H1 (cell line): ENCODE measurements around the gene RNF141. TPM values are rescaled to one million over a fixed set of nuclear protein-coding genes. Genes with fewer than 3 reads are reported as not detected.

ENCODE experiments used
- CTCF ChIA-PET: fragments of 300-600 bp; sonication (Branson Sonifier 250); formaldehyde crosslinking; loops from one replicate; lab custom pipeline; 2021; ENCODE audit not compliant: partially characterized antibody; lab: Charles Lee
- POLR2A ChIA-PET: fragments of 300-600 bp; sonication (Branson Sonifier 250); formaldehyde crosslinking; loops from one replicate; lab custom pipeline; 2021; ENCODE audit warnings: inconsistent platforms; ENCODE audit not compliant: partially characterized antibody; lab: Charles Lee
- DNase-seq, 2 experiments: peaks; one replicate each; pipeline versions ENCODE4 v3.0.0 to v3.0.0-alpha.2; 2010 to 2022; ENCODE audit warnings: low spot score in 2 of 2, low read depth in 1 of 2, mixed read lengths in 1 of 2
- FAIRE-seq: peaks from 2 replicates; lab custom pipeline; 2011; peaks lifted over from hg19 to GRCh38; lab: Jason Lieb, UNC
- H2AFZ ChIP-seq: 2 replicates; pipeline ENCODE4 v1.8.1; 2012; ENCODE audit warnings: low read length, inconsistent platforms
- H2AK5ac ChIP-seq: 2 replicates; pipeline ENCODE4 v1.6.1; 2013; ENCODE audit warnings: low read depth, low read length
- H2BK120ac ChIP-seq: replicated peaks from 2 replicates; pipeline ENCODE3; 2013; ENCODE audit warnings: low read depth, low read length, inconsistent platforms
- H2BK12ac ChIP-seq: 2 replicates; pipeline ENCODE4 v1.6.1; 2013; ENCODE audit warnings: low read depth, low read length
- H2BK15ac ChIP-seq: 2 replicates; pipeline ENCODE4 v1.6.1; 2013; ENCODE audit warnings: low read length
- H2BK20ac ChIP-seq: 2 replicates; pipeline ENCODE4 v1.6.1; 2013; ENCODE audit warnings: low read length
- H2BK5ac ChIP-seq: 2 replicates; pipeline ENCODE4 v1.6.1; 2013; ENCODE audit warnings: low read depth, low read length
- H3K14ac ChIP-seq: 2 replicates; pipeline ENCODE4 v1.6.1; 2013; ENCODE audit warnings: inconsistent platforms; ENCODE audit not compliant: insufficient read length
- H3K18ac ChIP-seq: 2 replicates; pipeline ENCODE4 v1.6.1; 2013; ENCODE audit warnings: low read length; ENCODE audit errors: extremely low read depth
- H3K23ac ChIP-seq: 2 replicates; pipeline ENCODE4 v1.6.1; 2013; ENCODE audit warnings: inconsistent platforms; ENCODE audit not compliant: insufficient read length
- H3K23me2 ChIP-seq: 2 replicates; pipeline ENCODE4 v1.6.1; 2013; ENCODE audit warnings: low read depth, low read length
- H3K27ac ChIP-seq: 2 replicates; pipeline ENCODE4 v1.6.1; 2011; ENCODE audit warnings: low read depth, low read length, inconsistent platforms
- H3K27me3 ChIP-seq, 4 experiments: replicated peaks in 1 of 4; 1 replicate in 1 of 4; 2 replicates in 3 of 4; pipeline versions ENCODE4 v1.6.1 to v1.8.1; 2011 to 2013; ENCODE audit warnings: low read length in 3 of 4, mild to moderate bottlenecking in 3 of 4, inconsistent platforms in 2 of 4, mixed read lengths in 2 of 4, moderate library complexity in 1 of 4; ENCODE audit not compliant: control insufficient read depth in 3 of 4, insufficient read depth in 3 of 4; ENCODE audit errors: extremely low read depth in 1 of 4
- H3K36me3 ChIP-seq, 4 experiments: 2 replicates each; pipeline versions ENCODE4 v1.6.1 to v1.8.1; 2011 to 2013; ENCODE audit warnings: mild to moderate bottlenecking in 4 of 4, low read length in 3 of 4, moderate library complexity in 2 of 4, control low read depth in 1 of 4, inconsistent platforms in 1 of 4; ENCODE audit not compliant: insufficient read depth in 4 of 4, control insufficient read depth in 2 of 4
- H3K4ac ChIP-seq: replicated peaks from 2 replicates; pipeline ENCODE3; 2013; ENCODE audit warnings: low read length, low read depth, mixed read lengths, inconsistent platforms; ENCODE audit not compliant: insufficient read length
- H3K4me1 ChIP-seq, 4 experiments: replicated peaks in 1 of 4; 1 replicate in 1 of 4; 2 replicates in 3 of 4; pipeline versions ENCODE4 v1.6.1 to v1.8.1; 2011 to 2013; ENCODE audit warnings: low read length in 3 of 4, inconsistent platforms in 2 of 4, mixed read lengths in 1 of 4; ENCODE audit not compliant: insufficient read depth in 4 of 4, control insufficient read depth in 3 of 4
- H3K4me2 ChIP-seq, 2 experiments: 2 replicates each; pipeline versions ENCODE4 v1.6.1 to v1.8.1; 2011 to 2013; ENCODE audit warnings: low read depth in 2 of 2, low read length in 2 of 2, control low read depth in 1 of 2, inconsistent platforms in 1 of 2, mild to moderate bottlenecking in 1 of 2; ENCODE audit not compliant: insufficient read depth in 1 of 2
- H3K4me3 ChIP-seq, 4 experiments: fragments of 200-600, 300-600 bp in 1 of 4; sonication (generic), shearing (Covaris generic), sonication (Bioruptor Twin) in 1 of 4; 2 replicates each; pipeline versions ENCODE4 v1.5.1 to v1.8.1; 2011 to 2016; ENCODE audit warnings: low read length in 4 of 4, low read depth in 3 of 4, control low read depth in 2 of 4, inconsistent platforms in 2 of 4, mild to moderate bottlenecking in 2 of 4, mixed read lengths in 1 of 4, moderate library complexity in 1 of 4; ENCODE audit not compliant: insufficient read depth in 2 of 4; ENCODE audit errors: extremely low read depth in 1 of 4
- H3K56ac ChIP-seq: replicated peaks from 2 replicates; pipeline ENCODE3; 2013; ENCODE audit warnings: low read depth, mild to moderate bottlenecking, mixed read lengths, low read length, inconsistent platforms; ENCODE audit not compliant: insufficient read length
- H3K79me1 ChIP-seq: 2 replicates; pipeline ENCODE4 v1.6.1; 2013; ENCODE audit warnings: low read depth, low read length, control low read depth
- H3K79me2 ChIP-seq, 2 experiments: 2 replicates each; pipeline versions ENCODE4 v1.6.1 to v1.8.1; 2012 to 2013; ENCODE audit warnings: low read length in 2 of 2, mild to moderate bottlenecking in 2 of 2, inconsistent platforms in 1 of 2; ENCODE audit not compliant: insufficient read depth in 2 of 2, control insufficient read depth in 1 of 2
- H3K9ac ChIP-seq, 4 experiments: replicated peaks in 1 of 4; 1 replicate in 1 of 4; 2 replicates in 3 of 4; pipeline versions ENCODE4 v1.6.1 to v1.8.1; 2011 to 2013; ENCODE audit warnings: low read depth in 3 of 4, low read length in 3 of 4, control low read depth in 2 of 4, mild to moderate bottlenecking in 2 of 4, moderate library complexity in 2 of 4, inconsistent platforms in 1 of 4; ENCODE audit errors: extremely low read depth in 1 of 4
- H3K9me3 ChIP-seq, 2 experiments: 2 replicates each; pipeline versions ENCODE4 v1.6.1 to v1.8.1; 2012 to 2013; ENCODE audit warnings: mild to moderate bottlenecking in 2 of 2, moderate library complexity in 2 of 2, control low read depth in 1 of 2, inconsistent platforms in 1 of 2, low read depth in 1 of 2, low read length in 1 of 2, mixed read lengths in 1 of 2; ENCODE audit not compliant: insufficient read depth in 2 of 2
- H4K20me1 ChIP-seq, 2 experiments: replicated peaks in 1 of 2; 2 replicates each; pipeline versions ENCODE3 to v1.8.1; 2011 to 2013; ENCODE audit warnings: inconsistent platforms in 2 of 2, low read length in 2 of 2, mild to moderate bottlenecking in 1 of 2; ENCODE audit not compliant: insufficient read depth in 2 of 2, control insufficient read depth in 1 of 2
- H4K5ac ChIP-seq: 2 replicates; pipeline ENCODE4 v1.6.1; 2013; ENCODE audit warnings: low read length, low read depth, mixed read lengths, inconsistent platforms; ENCODE audit not compliant: insufficient read length
- H4K8ac ChIP-seq: 2 replicates; pipeline ENCODE4 v1.8.0; 2013; ENCODE audit warnings: mild to moderate bottlenecking, moderate library complexity, low read length, inconsistent platforms; ENCODE audit not compliant: insufficient read depth; ENCODE audit errors: extremely low read depth
- H4K91ac ChIP-seq: replicated peaks from 2 replicates; pipeline ENCODE3; 2013; ENCODE audit warnings: low read length, mixed read lengths, inconsistent platforms; ENCODE audit not compliant: insufficient read length
- ATF2 ChIP-seq: IDR thresholded peaks from 2 replicates; pipeline ENCODE4 v1.6.1; 2012; ENCODE audit warnings: low read length, inconsistent platforms
- POLR2AphosphoS5 ChIP-seq: IDR thresholded peaks from 2 replicates; pipeline ENCODE4 v1.6.1; 2011; ENCODE audit warnings: low read depth, low read length
- SRF ChIP-seq: IDR thresholded peaks from 2 replicates; pipeline ENCODE4 v1.6.1; 2011; ENCODE audit warnings: mild to moderate bottlenecking, low read depth, low read length, moderate library complexity
- polyA plus RNA-seq, 7 experiments: library from polyadenylated mRNA; depleted of rRNA in 3 of 7; stranded (reverse) in 5 of 7; unstranded in 2 of 7; fragments of >200 nt in 5 of 7; fragments of 200-250 nt in 2 of 7; gene quantifications; 1 replicate in 5 of 7; 2 replicates in 1 of 7; 4 replicates in 1 of 7; pipeline versions ENCODE4 v1.2.1 to v1.2.3, GENCODE V29; 2011 to 2013; ENCODE audit warnings: missing spikeins in 2 of 7, mixed read lengths in 2 of 7
- total RNA-seq: library from RNA; stranded (reverse); fragmentation: NEBNext Ultra II Directional; extraction: Animal tissue kit (Norgen Biotek cat#: 25700); gene quantifications from 2 replicates; pipeline ENCODE4 v1.2.1, GENCODE V29; 2021

The RNF141 gene
- total and polyA plus RNA-seq, 2 of the 8 experiments (the other 6 are each of a cell fraction or from before 2014, with no cell fraction given) = 8.5 to 22.8 TPM

- no peak overlapping the region for H3K4ac ChIP-seq
- CTCF ChIA-PET = no interaction called here
- FAIRE-seq = no peak
Measured at GRCh38 chr11:10506008-10506370, 35.0 kb downstream of the RNF141 start.

More at GRCh38 chr11:10506008-10506370, 35.0 kb downstream of the RNF141 start:
- no peak overlapping the region for H3K56ac ChIP-seq
- H3K18ac ChIP-seq = no peak overlapping the region
- no peak overlapping the region for H3K4me3 ChIP-seq
- no peak overlapping the region for H4K8ac ChIP-seq
- no peak overlapping the region for H4K91ac ChIP-seq
- H3K9ac ChIP-seq = no peak overlapping the region
- H2AK5ac ChIP-seq = no peak overlapping the region
- H2BK12ac ChIP-seq = no peak overlapping the region
- no peak overlapping the region for H2AFZ ChIP-seq
- no peak for DNase-seq
- H2BK15ac ChIP-seq = no peak overlapping the region
- H3K14ac ChIP-seq = no peak overlapping the region
- no peak overlapping the region for H3K27ac ChIP-seq
- no peak for TF ChIP-seq POLR2AphosphoS5
- no peak for TF ChIP-seq SRF
- no peak for TF ChIP-seq ATF2
- POLR2A ChIA-PET = no interaction called here
- H4K20me1 ChIP-seq = no peaks in the 10 kb centered on the region
- H3K36me3 ChIP-seq = no peaks in the 10 kb centered on the region; a peak in 1 of 8 replicates
- no peak overlapping the region for H4K5ac ChIP-seq
- no peaks in the 10 kb centered on the region for H3K9me3 ChIP-seq
- H3K79me2 ChIP-seq = no peaks in the 10 kb centered on the region
- H3K79me1 ChIP-seq = no peaks in the 10 kb centered on the region
- no peak overlapping the region for H2BK20ac ChIP-seq
- H2BK120ac ChIP-seq = no peak overlapping the region
- H3K27me3 ChIP-seq = no peaks in the 10 kb centered on the region; a peak in 1 of 7 replicates
- peaks cover under 1 to 4% (median 2%) of the 10 kb centered on the region in 4 experiments; a peak in 4 of 7 replicates for H3K4me1 ChIP-seq
- no peaks in the 10 kb centered on the region for H3K23me2 ChIP-seq
- H2BK5ac ChIP-seq = no peak overlapping the region
- no peak overlapping the region for H3K23ac ChIP-seq
- no peak overlapping the region for H3K4me2 ChIP-seq
